Activated CD4-positive, alpha-beta memory T cell treated with anti-CD3 and anti-CD28 coated beads for 36 hours (primary cell): ENCODE results near the gene B3GAT2. TPM values are rescaled to one million over a fixed set of nuclear protein-coding genes. Genes with fewer than 3 reads are reported as not detected.

Experiments used
- CTCF ChIA-PET: fragments of 350-600 bp; sonication (Branson Sonifier 250); formaldehyde crosslinking; loops from one replicate; lab custom pipeline; 2021; ENCODE audit warnings: antibody characterized with exemption, inconsistent platforms; lab: Charles Lee
- POLR2A ChIA-PET: fragments of 350-600 bp; sonication (Branson Sonifier 250); formaldehyde crosslinking; loops from one replicate; lab custom pipeline; 2021; ENCODE audit warnings: antibody characterized with exemption; lab: Charles Lee
- DNase-seq: peaks from one replicate; pipeline ENCODE4 v3.0.0-alpha.2; 2020
- H3K27ac Mint-ChIP-seq: one replicate; pipeline ENCODE4 v1.8.0; 2021; ENCODE audit warnings: mixed read lengths
- H3K27me3 Mint-ChIP-seq: one replicate; pipeline ENCODE4 v1.8.0; 2021; ENCODE audit warnings: mixed read lengths
- H3K36me3 Mint-ChIP-seq: one replicate; pipeline ENCODE4 v1.8.0; 2021; ENCODE audit warnings: mixed read lengths
- H3K4me1 Mint-ChIP-seq: one replicate; pipeline ENCODE4 v1.8.0; 2021; ENCODE audit warnings: low read depth, mixed read lengths
- H3K4me3 Mint-ChIP-seq: one replicate; pipeline ENCODE4 v1.8.0; 2021; ENCODE audit warnings: mild to moderate bottlenecking, mixed read lengths
- H3K9me3 Mint-ChIP-seq: one replicate; pipeline ENCODE4 v1.8.0; 2021; ENCODE audit warnings: mixed read lengths
- intact Hi-C: fragments of 100-400 bp; cut with micrococcal nuclease; formaldehyde crosslinking; loops from one replicate; pipeline ENCODE4 v1.15.1; 2023
- total RNA-seq, 2 experiments: library from RNA; stranded (reverse); gene quantifications; one replicate each; pipeline ENCODE4 v1.2.3, GENCODE V29; 2021

B3GAT2 gene
- total RNA-seq, 2 experiments from 2014 or later, result 0.05 TPM

GRCh38 chr6:70857387-70858077 is 99.3 kb downstream of the B3GAT2 start:
- H3K4me3 Mint-ChIP-seq, result no peak overlapping the region
- ChIA-PET POLR2A (no interaction called here), CTCF (interaction anchor here (1.1 to 2.7 kb wide), 3 partner anchors 98 to 337 kb away, joined by 3 to 6 read pairs (median 4); partner anchors contain the start of gene B3GAT2)
- no peak overlapping the region for H3K27ac Mint-ChIP-seq
- no peaks in the 10 kb centered on the region for H3K27me3 Mint-ChIP-seq
- intact Hi-C loops, result no loop called here
- H3K4me1 Mint-ChIP-seq, result no peaks in the 10 kb centered on the region
- peaks cover 15% of the 10 kb centered on the region for H3K36me3 Mint-ChIP-seq
- no peaks in the 10 kb centered on the region for H3K9me3 Mint-ChIP-seq
- DNase-seq, result no peak

DNA sequence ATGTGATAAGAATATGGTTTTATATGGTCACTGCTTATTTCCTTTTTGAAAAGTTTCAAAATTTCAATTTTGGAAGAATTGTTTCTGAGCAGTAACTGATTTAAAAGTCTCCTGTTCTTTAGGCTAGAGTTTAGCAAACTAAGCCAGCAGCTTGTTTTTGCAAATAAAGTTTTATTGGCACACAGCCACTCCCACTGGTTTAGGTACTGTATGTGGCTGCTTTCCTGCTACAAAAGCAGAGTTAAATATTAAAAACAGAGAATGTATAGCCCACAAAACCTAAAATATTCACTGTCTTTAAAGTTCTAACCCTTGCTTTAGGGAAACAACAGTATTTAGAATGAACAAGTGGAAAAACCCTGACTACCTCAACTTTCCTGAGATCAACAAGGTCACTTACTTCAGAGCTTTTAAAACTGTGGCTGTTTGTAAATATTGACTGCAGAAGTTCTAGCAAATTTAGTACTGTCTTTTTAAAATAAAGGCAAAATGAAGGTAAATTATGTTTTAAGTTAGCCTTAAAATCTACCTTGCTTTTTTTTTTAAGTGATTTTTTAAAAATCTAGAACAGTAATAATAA is 104.1 kb downstream of the B3GAT2 start:
- Mint-ChIP-seq H3K27me3 (no peaks in the 10 kb centered on the region), H3K36me3 (peaks cover 3% of the 10 kb centered on the region), H3K4me3 (no peak overlapping the region), H3K9me3 (no peaks in the 10 kb centered on the region), H3K27ac (no peak overlapping the region), H3K4me1 (no peaks in the 10 kb centered on the region)
- intact Hi-C loops, result no loop called here
- DNase-seq, result no peak
- ChIA-PET CTCF (no interaction called here), POLR2A (no interaction called here)

- POLR2A ChIA-PET, result no interaction called here
- CTCF ChIA-PET, result interaction anchor here (0.6 kb wide), 1 partner anchor 512 kb away, joined by 3 read pairs; no protein-coding TSS in a partner anchor
- Mint-ChIP-seq H3K36me3 (peaks cover 1% of the 10 kb centered on the region), H3K27me3 (no peaks in the 10 kb centered on the region), H3K27ac (no peak overlapping the region), H3K4me3 (no peak overlapping the region), H3K4me1 (no peaks in the 10 kb centered on the region), H3K9me3 (no peaks in the 10 kb centered on the region)
- no peak for DNase-seq
- intact Hi-C loops, result no loop called here
These were observed 107.4 kb downstream of the B3GAT2 start for GRCh38 chr6:70849348-70850069.

GRCh38 chr6:70847106-70848084 is 109.5 kb downstream of the B3GAT2 start:
- no peak overlapping the region for H3K4me3 Mint-ChIP-seq
- ChIA-PET CTCF (interaction anchor here (0.7 to 1.0 kb wide), 2 partner anchors 19 to 1081 kb away, joined by 3 to 4 read pairs; no protein-coding TSS in a partner anchor), POLR2A (no interaction called here)
- intact Hi-C loops, result no loop called here
- H3K27ac Mint-ChIP-seq, result no peak overlapping the region
- H3K9me3 Mint-ChIP-seq, result no peaks in the 10 kb centered on the region
- H3K27me3 Mint-ChIP-seq, result no peaks in the 10 kb centered on the region
- peaks cover 1% of the 10 kb centered on the region for H3K36me3 Mint-ChIP-seq
- no peaks in the 10 kb centered on the region for H3K4me1 Mint-ChIP-seq
- no peak for DNase-seq

DNA sequence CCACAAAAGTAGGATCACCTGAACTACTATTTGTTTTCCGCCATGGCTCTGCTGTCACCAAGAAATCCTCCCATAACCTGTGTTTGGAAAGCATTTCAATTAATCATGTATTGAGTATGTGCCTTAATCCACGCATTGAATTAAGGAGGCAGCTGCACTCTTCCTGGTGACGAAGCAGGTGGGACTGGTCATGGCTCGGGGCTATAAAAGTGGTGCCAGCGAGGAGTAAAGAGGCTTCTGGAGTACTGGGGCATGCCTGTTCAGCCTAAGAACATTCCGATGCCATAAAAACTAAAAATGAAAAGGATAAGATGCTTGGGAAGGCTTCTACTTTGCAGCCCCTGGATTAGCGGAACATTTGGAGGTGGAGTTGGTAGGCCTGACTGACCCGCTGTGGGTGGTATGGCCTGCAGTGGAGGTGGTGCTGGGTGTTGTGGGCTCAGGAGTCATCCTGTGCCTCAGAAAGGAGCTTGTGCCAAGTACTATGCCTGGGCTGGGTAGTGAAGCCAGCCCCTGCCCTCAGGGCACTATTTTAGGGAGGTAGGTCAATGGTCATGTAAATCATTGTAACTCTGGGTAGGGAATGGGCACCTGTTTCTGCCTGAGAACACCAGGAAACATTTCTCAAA is 110.5 kb downstream of the B3GAT2 start:
- Mint-ChIP-seq H3K36me3 (peaks cover 1% of the 10 kb centered on the region), H3K4me1 (no peaks in the 10 kb centered on the region), H3K9me3 (no peaks in the 10 kb centered on the region), H3K4me3 (no peak overlapping the region), H3K27ac (no peak overlapping the region), H3K27me3 (no peaks in the 10 kb centered on the region)
- CTCF ChIA-PET, result no interaction called here
- POLR2A ChIA-PET, result no interaction called here
- DNase-seq, result no peak
- intact Hi-C loops, result no loop called here

- intact Hi-C loops, result no loop called here
- CTCF ChIA-PET, result interaction anchor here (1.3 to 1.4 kb wide), 3 partner anchors 11 to 159 kb away, joined by 3 to 5 read pairs (median 4); no protein-coding TSS in a partner anchor
- Mint-ChIP-seq H3K4me3 (no peak overlapping the region), H3K4me1 (peaks cover 2% of the 10 kb centered on the region), H3K27ac (no peak overlapping the region), H3K27me3 (no peaks in the 10 kb centered on the region), H3K9me3 (no peaks in the 10 kb centered on the region), H3K36me3 (peaks cover 3% of the 10 kb centered on the region)
- POLR2A ChIA-PET, result no interaction called here
- no peak for DNase-seq
These were observed 112.6 kb downstream of the B3GAT2 start for GRCh38 chr6:70844301-70844700.

GRCh38 chr6:70843328-70843918 is 113.4 kb downstream of the B3GAT2 start:
- DNase-seq, result no peak
- no peak overlapping the region for H3K27ac Mint-ChIP-seq
- CTCF ChIA-PET, result interaction anchor here (1.4 kb wide), 1 partner anchor 136 kb away, joined by 5 read pairs; no protein-coding TSS in a partner anchor
- peaks cover 3% of the 10 kb centered on the region for H3K36me3 Mint-ChIP-seq
- no peak overlapping the region for H3K4me3 Mint-ChIP-seq
- H3K4me1 Mint-ChIP-seq, result peaks cover 5% of the 10 kb centered on the region
- POLR2A ChIA-PET, result no interaction called here
- H3K9me3 Mint-ChIP-seq, result no peaks in the 10 kb centered on the region
- intact Hi-C loops, result no loop called here
- H3K27me3 Mint-ChIP-seq, result no peaks in the 10 kb centered on the region

DNA sequence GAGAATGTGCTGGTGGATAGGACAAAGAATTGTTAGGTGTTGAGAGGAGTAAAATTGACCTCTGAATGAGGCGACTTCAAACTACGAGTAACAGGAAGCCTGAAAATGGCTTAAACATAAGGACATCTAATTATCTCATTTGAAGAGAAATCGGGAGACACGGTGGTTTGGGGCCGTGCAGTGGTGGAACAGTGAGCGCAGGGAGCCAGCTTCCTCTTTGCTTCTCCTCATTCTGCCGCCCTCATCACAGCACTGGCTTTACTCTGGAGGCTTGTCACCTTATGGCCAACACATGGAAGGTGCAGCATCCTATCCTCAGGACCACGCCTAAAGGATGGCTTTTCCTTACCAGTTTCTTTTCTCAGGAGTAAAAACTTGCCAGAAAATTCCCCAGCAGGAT is 114.3 kb downstream of the B3GAT2 start:
- POLR2A ChIA-PET, result no interaction called here
- Mint-ChIP-seq H3K4me1 (peaks cover 5% of the 10 kb centered on the region), H3K36me3 (peaks cover 3% of the 10 kb centered on the region), H3K27me3 (no peaks in the 10 kb centered on the region), H3K4me3 (no peak overlapping the region), H3K27ac (no peak overlapping the region), H3K9me3 (no peaks in the 10 kb centered on the region)
- DNase-seq, result no peak
- intact Hi-C loops, result no loop called here
- CTCF ChIA-PET, result no interaction called here

DNA sequence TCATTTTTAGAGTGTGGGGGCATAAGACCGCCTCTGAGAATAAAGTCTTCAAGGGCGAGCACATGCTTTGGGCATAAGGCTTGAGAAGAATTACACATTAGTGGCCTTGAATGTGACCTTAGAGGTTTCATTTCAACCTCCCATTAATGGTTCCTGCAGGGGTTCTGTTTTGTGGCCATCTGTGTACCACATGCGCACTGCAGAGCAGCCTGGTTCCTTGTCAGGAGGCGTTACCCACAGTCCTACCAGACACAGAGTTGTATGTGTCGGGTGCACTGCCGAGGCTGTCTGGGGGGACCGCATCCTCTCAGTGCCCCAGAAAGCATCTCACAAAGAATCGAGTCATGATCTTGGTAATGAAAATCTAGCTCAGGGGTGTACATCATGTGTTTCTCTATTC is 115.7 kb downstream of the B3GAT2 start:
- no peaks in the 10 kb centered on the region for H3K9me3 Mint-ChIP-seq
- intact Hi-C loops, result no loop called here
- H3K36me3 Mint-ChIP-seq, result peaks cover 3% of the 10 kb centered on the region
- ChIA-PET CTCF (no interaction called here), POLR2A (no interaction called here)
- H3K27me3 Mint-ChIP-seq, result no peaks in the 10 kb centered on the region
- H3K4me3 Mint-ChIP-seq, result no peak overlapping the region
- H3K4me1 Mint-ChIP-seq, result peaks cover 5% of the 10 kb centered on the region
- no peak for DNase-seq
- no peak overlapping the region for H3K27ac Mint-ChIP-seq

DNA sequence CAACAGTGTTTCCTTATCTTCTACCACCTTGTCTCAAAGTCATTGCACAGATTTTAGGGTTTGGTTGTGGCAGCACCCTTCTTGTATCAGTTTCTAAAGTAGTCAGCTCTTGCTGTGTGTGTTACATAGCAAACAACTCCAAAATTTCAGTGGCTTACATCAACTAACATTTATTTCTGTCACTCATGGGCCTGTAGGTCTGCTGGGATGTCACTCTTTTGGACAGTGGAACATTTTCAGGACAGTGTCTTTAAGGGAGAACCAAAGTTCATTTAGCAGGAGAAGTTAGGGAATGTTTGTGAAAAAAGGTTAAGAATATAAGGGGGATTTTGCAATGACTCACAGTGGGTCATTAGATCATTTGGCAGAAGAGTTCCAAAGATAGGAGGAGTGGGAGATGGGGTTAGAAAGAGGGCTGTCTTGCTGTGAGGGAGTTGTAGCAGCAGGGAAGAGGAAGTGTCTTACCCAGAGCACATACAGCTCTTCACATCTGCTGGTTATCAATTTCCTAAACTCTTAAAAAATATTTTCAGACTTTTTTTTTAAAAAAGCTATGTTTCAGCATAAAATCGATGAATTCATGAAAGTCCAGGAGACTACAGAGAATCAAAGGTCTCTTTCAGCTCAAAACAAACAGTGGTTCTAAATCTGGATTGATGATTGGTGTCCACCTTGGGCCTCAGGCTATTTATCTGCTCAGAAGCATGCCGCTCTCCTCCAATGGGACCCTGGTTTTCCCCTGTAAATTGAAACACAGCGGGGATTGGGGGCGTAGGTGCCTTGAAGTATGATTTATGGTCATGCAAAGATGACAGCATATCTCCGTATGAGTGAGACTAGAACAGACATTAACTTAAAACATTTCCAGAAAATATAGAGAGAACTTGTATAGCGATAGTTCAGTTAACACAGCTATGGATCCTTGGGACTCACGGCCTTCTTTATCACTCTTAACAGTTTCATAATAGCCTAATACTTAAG is 117.3 kb downstream of the B3GAT2 start:
- ChIA-PET POLR2A (no interaction called here), CTCF (interaction anchor here (1.0 kb wide), 1 partner anchor 45 kb away, joined by 4 read pairs; no protein-coding TSS in a partner anchor)
- Mint-ChIP-seq H3K36me3 (peaks cover 6% of the 10 kb centered on the region), H3K4me1 (peaks cover 5% of the 10 kb centered on the region), H3K9me3 (no peaks in the 10 kb centered on the region), H3K4me3 (no peak overlapping the region), H3K27ac (no peak overlapping the region), H3K27me3 (no peaks in the 10 kb centered on the region)
- DNase-seq, result no peak
- intact Hi-C loops, result no loop called here
